Thyroid gland (tissue), 4 donors: ENCODE measurements around the gene CCDC14.

Experiments
- POLR2A ChIP-seq, 2 donors: fragments of 450-650 bp; IDR thresholded peaks; one replicate each; pipeline ENCODE4 v1.6.1; 2017; ENCODE audit warnings: antibody characterized with exemption in 2 of 2, mild to moderate bottlenecking in 2 of 2, moderate library complexity in 1 of 2
- TF ChIP-seq, protein P1 (sequence below), 6 experiments: fragments of 200-600 bp in 3 of 6; fragments of 450-650 bp in 3 of 6; sonication (generic) in 3 of 6; IDR thresholded peaks; one replicate each; pipeline ENCODE4 v1.5.1; 2016 to 2019; ENCODE audit warnings: antibody characterized with exemption in 6 of 6, mild to moderate bottlenecking in 2 of 6, inconsistent platforms in 1 of 6, moderate library complexity in 1 of 6

DNA sequence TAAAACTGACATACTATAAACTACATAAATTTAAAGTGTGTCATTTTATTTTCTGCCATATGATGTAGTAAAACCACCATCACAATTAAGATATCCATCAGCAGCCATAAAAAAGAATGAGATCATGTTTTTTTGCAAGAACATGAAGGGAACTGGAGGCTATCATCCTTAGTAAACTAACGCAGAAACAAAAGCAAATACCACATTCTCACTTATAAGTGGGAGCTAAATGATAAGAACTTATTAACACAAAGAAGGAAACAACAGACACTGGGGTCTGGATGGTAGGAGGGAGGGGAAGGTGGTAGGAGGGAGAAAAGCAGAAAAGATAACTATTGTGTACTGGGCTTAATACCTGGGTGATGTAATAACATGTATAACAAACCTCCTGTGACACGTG lies 24.6 kb downstream of the CCDC14 start:
- TF ChIP-seq, protein P1, sequence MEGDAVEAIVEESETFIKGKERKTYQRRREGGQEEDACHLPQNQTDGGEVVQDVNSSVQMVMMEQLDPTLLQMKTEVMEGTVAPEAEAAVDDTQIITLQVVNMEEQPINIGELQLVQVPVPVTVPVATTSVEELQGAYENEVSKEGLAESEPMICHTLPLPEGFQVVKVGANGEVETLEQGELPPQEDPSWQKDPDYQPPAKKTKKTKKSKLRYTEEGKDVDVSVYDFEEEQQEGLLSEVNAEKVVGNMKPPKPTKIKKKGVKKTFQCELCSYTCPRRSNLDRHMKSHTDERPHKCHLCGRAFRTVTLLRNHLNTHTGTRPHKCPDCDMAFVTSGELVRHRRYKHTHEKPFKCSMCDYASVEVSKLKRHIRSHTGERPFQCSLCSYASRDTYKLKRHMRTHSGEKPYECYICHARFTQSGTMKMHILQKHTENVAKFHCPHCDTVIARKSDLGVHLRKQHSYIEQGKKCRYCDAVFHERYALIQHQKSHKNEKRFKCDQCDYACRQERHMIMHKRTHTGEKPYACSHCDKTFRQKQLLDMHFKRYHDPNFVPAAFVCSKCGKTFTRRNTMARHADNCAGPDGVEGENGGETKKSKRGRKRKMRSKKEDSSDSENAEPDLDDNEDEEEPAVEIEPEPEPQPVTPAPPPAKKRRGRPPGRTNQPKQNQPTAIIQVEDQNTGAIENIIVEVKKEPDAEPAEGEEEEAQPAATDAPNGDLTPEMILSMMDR (IDR thresholded peaks at IDR 0.05) = no peak
- TF ChIP-seq POLR2A (IDR thresholded peaks at IDR 0.05) = no peak
